Stimulated activated CD4-positive, alpha-beta T cell treated with anti-CD3 and anti-CD28 coated beads, Interleukin-12 subunit alpha, Interleukin-12 subunit beta, amount 100 ng/mL, for 4 hours (primary cell): ENCODE results near the gene PTCH2.
"Not testable (repeated sequence)": the region's sequence is repeated elsewhere in the genome, so short reads cannot be mapped to it uniquely, and the experiment has no call there.

ENCODE experiments used
- DNase-seq: peaks from one replicate; pipeline ENCODE4 v3.0.0-alpha.2; 2020

Gene PTCH2

DNA sequence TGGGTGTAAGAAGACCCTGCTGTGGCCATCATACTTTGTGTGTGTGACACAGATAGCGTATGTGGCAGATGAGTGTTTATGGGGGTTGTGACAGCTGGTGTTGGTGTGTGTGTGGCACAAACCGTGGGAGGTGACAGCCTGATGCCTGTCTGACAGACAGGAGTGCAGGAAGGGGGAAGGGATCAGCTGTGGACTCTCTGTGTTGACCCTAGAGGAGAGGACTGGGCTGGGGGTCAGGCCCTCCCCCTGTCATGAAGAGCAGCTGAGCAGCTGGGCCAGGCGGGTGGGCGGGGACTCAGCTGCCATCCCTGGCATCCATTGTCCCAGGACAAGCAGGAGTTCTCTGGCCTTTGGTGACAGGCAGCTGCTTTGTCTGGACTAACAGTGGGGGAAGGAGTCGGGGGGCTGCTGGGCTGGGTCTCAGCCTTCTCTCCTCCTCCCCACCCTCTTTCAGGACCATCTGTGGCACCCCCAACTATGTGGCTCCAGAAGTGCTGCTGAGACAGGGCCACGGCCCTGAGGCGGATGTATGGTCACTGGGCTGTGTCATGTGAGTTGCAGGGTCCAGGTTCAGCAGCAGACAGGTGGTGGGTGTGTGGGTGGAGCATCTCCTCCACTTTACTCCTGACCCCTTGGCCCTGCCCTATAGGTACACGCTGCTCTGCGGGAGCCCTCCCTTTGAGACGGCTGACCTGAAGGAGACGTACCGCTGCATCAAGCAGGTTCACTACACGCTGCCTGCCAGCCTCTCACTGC lies 40.6 kb downstream of the PTCH2 start:
- no peak for DNase-seq

- DNase-seq, result peak; percentile 47
Observed at GRCh38 chr1:44801491-44802305, 41.4 kb downstream of the PTCH2 start.

- peak; percentile 97 for DNase-seq
Observed at GRCh38 chr1:44799770-44800584, 43.1 kb downstream of the PTCH2 start, which contains the start of gene PLK3. Gene PLK3 (plus strand): TSS chr1:44800377. CDS start chr1:44800464, 87 bp downstream.

DNA sequence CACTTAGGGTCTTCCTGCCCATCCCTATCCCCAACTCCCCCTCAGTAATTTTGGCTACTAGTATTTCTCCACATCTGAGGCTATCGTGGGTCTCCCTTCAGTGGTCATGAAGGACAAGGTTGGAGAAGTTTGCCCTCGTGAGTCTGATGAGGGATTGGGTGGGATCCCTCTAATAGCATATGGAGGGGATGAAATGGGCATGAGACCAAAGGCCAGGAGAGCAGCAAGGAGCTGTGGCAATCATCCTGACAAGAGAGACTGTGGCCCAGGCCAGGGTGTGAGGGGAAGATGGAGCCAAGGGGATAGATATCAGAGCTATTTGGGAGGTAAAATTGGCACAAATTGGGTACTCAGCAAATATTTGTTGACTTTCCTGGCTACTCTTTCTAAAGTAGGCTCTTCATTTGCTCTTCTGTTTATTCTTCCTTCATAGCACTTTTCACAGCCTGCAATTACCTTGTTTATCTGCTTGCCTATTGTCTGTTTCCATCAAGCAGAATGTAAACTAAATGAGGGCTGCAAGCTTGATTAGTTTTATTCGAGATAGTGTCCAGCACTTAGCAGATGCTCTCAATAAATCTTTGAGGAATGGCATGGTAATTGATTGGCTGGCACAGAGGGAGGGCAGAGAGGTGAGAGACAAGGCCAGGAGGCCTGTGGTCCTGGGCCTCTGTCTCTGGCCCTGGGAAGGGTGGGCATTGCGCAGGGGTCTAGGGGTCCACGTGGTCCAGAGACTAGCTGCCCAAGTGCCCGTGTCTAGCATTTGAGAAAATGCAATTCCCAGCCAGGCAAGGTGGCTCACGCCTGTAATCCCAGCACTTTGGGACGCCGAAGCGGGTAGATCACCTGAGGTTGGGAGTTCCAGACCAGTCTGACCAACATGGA lies 44.3 kb downstream of the PTCH2 start:
- no peak for DNase-seq

- not testable (repeated sequence) for DNase-seq
Observed at GRCh38 chr1:44797886-44798285, 45.2 kb downstream of the PTCH2 start.

- no peak for DNase-seq
Observed at GRCh38 chr1:44792736-44793502, 50.1 kb downstream of the PTCH2 start.

- no peak for DNase-seq
Observed at GRCh38 chr1:44790968-44791801, 51.9 kb downstream of the PTCH2 start.

DNA sequence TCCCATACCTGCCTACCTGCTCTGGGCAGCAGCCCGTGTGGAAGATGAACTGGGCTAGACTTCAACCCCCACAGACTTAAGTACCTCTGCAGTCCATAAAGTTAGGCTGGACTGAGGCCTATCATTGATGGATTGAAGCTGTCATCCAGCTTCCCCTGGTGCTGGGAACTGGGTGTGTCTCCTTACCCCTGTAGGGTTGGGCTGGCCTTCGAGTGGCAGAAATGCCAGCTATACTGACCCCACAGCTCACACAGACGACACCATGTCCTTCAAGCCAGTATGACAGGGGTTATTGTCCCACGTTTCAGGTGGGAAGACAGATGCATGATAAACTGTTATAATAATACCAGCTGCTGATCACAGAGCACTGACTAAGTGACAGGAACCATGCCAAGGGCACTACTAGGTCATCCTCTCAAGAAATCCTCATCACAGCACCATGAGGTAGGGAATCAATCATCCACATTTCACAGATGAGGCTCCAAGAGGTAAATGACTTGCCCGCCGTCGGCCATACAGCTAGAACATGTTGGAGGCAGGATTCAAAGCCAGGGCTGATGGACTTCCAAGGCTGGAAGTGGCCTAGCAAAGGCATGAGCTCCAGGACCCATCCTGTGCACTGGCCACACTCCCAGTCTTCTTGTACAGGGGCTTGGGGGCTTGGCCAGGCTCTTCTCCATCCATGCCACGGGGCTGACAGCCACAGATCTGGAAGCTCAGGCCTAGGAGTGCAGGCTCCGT lies 54.8 kb downstream of the PTCH2 start, which contains the start of gene BEST4:
Gene BEST4 (minus strand): TSS at position 51 of the 741 bp plus-strand sequence. CDS start 465 bp downstream, outside the sequence.
- DNase-seq, result no peak

DNA sequence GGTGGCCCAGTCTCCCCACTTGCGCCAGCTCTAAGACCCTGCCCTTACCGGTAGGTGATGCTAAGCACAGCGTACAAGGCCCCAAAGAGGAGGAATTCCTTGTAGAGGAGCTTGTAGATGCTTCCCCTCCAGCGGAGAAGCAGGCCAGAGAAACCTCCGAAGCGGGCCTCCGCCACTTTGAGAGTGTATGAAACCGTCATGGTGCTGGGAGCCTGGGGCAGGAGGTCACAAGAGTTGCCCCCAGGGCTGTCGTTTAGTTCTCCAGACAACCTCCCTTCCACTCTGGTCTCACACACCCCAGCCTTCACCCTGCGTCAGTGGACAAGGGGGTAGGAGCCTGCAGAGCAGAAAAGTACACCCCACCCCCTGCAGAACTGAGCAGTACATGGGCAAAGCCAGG lies 55.5 kb downstream of the PTCH2 start:
- no peak for DNase-seq

DNA sequence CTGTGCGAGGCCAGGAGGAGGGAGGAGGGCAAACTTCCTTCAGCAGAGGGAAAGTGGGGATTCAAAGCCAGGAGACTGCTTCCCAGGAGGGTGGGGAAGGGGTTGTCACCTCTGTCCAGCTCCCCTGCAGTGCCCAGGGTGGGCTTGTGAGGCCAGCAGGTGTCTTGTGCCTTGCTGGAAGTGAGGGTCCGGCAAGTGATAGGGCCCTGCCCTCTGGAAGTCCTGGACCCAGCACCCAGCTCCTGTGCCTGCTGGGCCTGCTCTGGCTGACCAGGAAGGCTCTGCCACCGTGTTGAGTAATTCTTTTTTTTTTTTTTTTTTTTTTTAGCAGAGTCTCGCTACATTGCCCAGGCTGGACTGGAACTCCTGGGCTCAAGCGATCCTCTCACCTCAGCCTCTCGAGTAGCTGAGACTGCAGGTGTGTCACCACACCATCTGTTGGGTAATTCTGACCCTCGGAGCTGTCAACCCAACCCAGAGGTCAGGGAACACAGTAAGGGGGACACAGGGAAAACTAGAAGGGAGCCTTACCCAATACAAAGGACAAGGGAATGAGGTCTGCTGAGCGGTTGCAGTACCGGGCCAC lies 56.1 kb downstream of the PTCH2 start:
- no peak for DNase-seq

GRCh38 chr1:44786138-44786840 lies 56.8 kb downstream of the PTCH2 start:
- peak; percentile 75 for DNase-seq

GRCh38 chr1:44785501-44786137 lies 57.4 kb downstream of the PTCH2 start:
- no peak for DNase-seq

DNA sequence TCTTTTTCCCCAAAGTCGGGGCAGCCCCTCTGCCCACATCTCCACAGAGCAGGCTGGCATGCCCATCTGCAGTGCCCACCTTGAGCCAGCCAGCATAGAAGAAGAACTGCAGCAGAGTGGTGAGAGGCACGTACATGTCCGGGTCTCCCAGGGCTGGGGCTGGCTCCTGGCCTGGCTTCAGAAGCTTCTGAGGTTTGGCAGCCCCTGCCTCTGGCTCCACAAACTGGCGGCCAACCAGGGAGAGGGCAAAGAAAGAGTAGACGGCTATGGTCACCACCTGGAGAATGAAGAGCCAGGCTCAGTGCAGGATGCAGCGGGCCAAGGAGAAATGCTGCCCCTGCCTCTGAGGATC lies 58.0 kb downstream of the PTCH2 start:
- DNase-seq, result no peak

DNA sequence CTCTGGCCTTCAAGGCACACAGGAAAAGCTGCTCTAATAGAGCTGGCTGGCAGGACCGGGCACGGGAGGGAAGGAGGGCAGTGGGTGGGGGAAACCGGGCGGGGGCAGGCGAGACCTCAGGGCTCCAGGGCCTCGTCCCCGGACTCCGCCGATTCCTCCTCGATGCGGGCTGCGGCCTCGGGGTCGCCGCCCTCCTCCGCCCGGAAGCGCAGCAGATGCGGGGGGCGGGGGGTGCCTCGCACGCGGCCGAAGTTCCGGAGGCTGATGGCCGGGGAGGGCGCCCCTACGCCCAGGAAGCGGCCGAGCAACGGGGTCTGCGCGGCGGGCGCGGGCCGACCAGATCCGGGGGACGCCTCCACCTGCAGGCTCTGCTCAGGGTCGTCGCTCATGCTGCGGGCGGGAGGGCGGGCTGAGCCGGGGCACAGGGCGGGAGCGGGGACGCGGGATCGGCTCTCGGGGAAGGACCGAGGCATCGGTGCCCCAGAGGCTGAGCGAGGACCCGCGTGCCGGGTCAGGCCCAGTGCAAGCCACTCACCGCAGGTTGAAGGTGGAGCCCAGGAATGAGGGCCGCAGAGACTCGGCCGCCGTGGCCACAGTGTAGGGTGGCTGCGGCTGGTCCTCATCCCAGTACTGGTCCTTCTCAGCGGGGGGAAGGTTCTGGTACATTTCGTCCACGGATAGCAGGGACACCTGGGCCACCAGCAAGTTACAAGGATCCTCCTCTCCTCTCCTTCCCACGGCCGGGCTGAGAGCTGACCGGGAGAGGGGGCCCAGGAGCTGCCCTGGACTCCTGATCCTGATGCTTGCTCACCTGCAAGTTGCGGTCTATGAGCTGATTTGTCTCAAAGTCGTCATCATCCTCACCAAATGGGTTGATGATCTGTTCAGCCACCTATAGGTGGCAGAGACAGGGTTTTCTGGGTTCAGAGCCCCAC lies 58.7 kb downstream of the PTCH2 start:
- DNase-seq, result no peak

DNA sequence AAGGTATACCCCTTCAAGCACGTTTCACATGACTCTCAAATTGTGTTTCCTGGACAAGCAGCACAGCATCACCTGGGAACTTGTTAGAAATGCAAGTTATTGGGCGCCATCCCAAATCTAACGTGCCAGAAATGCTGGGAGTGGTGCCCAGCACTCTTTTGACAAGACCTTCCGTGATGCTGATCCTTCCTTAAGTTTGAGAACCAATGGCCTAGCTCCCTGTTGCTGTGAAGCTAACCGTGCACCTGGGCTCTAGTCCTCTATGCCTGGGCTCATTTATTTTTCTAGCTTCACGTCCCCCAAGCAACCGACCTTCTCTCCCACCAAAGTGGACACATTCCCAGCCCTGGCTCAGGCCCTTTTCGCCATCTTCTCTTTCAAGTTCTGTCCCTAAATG lies 59.4 kb downstream of the PTCH2 start:
- no peak for DNase-seq

- no peak for DNase-seq
Observed at GRCh38 chr1:44780583-44781121, 62.4 kb downstream of the PTCH2 start.
